ENCODE measurements around the gene RASGRF1. TPM values are rescaled to one million over a fixed set of nuclear protein-coding genes. Genes with fewer than 3 reads are reported as not detected.

The RASGRF1 gene
- total RNA-seq, 1 donor from 2014 or later, result not detected

DNA sequence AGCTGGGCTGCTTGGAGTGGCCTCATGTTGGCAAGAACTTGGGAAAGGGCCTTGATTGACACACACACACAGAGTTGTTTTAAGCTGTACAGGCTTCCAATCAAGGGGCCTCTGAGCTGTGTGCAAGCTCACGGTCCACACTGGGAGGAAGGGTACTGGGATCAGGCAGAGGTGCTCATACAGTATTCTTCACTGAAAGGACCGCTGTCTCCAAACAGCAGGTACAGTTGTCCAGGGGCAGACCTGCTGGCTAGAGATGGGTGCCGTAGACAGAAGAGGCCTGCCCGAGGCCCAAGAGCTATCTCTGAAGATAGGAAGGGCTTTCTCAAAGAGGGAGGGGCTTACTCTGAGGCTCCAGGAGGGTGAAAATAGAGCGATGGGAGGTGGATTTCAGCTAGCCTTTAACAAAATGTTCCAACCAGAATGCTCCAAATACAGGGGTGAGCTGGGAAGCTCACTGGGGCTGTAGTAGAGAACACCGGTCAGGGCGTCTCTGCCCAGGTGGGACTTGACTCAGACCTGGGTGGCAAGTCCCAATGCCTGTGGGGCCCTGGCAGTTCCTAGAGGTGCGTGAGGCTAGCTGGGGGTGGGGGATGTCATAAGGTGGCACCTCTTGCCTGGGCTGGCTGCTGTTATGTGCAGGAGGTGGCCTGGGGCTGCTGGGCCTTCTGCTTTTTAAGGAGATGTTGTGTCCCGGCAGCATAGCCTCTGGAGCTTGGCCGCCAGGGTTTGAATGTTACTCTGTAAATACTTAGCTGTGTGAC lies 42.7 kb downstream of the RASGRF1 start:
- DNase-seq (no peak), ATAC-seq (no peak)
- intact Hi-C loops (cut with micrococcal nuclease), result no loop called here

- intact Hi-C loops (cut with micrococcal nuclease), result no loop called here
- DNase-seq (no peak), ATAC-seq (no peak)
These were observed 43.7 kb downstream of the RASGRF1 start for GRCh38 chr15:79046691-79047404.

- ATAC-seq, result no peak
- intact Hi-C loops (cut with micrococcal nuclease), result no loop called here
- no peak for DNase-seq
These were observed 45.5 kb downstream of the RASGRF1 start for GRCh38 chr15:79045041-79045440.

DNA sequence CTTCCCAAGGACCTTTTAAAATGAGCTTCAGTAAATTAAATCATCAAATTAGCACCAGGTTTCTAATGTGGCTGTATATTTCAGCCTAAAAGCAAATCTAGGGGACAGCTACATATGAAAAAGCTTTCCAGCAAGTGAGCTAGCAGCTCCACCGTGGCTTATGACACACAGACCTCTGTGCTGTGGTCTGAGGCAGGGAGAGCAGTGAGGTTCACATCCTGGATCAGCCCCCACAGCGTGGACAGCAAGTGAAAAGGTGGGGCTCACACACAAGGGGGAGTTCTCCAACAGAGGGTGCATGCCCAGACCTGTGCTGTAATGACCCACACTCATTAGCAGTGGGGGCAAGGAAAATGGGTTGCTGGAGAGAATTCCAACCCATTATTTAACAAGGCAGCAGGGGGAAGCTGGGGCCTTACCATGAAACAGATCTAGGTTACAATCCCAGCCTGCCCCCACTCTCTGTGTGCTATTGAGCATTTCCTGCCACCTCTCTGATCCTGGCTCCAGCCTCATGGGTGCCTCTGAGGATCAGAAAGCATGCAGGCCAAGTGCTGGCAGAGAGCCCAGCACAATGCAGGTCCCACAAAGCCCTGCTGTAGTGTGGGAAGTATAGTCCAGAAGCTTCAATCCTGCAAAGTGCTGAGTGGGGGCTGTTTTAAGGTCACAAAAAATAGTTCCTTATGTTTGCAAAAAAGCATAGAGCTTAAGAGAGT lies 48.2 kb downstream of the RASGRF1 start:
- ATAC-seq, result no peak
- DNase-seq, result no peak
- intact Hi-C loops (cut with micrococcal nuclease), result no loop called here

DNA sequence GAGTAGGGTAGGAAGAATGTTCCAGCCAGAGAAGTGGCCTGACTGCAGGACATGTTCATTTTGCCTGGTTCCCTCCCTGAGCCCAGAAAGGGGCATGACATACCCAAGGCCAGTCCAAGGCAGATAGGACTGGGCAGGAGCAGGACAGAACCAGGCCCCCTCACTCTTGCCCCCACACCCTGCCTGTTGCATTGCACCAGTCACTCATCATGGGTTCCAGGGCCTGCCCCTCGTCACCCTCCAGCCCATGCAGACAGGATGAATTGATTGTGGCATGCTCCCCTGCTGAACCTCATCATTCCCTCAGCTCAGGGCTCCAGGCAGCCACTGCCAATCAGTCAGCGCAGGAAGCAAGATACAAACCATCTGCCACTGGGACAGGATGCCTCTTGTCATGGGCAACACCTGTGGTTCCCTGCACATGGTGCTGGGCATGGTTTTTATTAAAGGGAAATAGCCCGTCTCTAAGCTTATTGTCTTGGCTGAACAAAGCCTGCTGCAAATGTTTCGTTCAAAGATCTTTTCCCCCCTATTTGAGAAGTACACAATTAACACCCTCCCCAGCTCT lies 48.9 kb downstream of the RASGRF1 start:
- no peak for ATAC-seq
- intact Hi-C loops (cut with micrococcal nuclease), result no loop called here
- DNase-seq, result no peak

- ATAC-seq (no peak), DNase-seq (no peak)
- intact Hi-C loops (cut with micrococcal nuclease), result no loop called here
These were observed 52.7 kb downstream of the RASGRF1 start for GRCh38 chr15:79037848-79038247.

DNA sequence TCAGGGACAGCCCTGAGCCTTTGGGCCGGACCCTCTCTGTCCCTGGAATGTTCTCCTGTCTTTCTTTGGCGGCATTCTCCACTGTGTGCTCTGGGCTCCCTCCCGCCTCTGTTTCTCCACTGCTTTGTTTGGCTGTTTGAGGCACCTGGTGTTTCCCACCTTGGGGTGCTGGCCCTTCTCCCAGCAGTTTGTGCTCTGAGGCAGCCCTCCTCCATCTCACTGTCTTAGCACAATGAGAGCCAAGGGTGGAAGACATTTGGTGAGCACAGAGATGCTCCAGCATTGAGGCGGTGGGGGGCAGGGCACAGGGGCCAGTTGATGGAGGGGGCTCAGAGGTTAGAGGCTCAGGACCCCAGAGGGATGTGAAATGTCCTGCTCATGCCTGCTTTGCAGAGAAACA lies 54.3 kb downstream of the RASGRF1 start:
- DNase-seq (no peak), ATAC-seq (no peak)
- intact Hi-C loops (cut with micrococcal nuclease), result no loop called here

- no peak for ATAC-seq
- intact Hi-C loops (cut with micrococcal nuclease), result no loop called here
- DNase-seq, result no peak
These were observed 54.8 kb downstream of the RASGRF1 start for GRCh38 chr15:79035814-79036213.

- ATAC-seq (no peak), DNase-seq (no peak)
- intact Hi-C loops (cut with micrococcal nuclease), result no loop called here
These were observed 55.4 kb downstream of the RASGRF1 start for GRCh38 chr15:79035111-79035601.

GRCh38 chr15:79034284-79034683 lies 56.3 kb downstream of the RASGRF1 start:
- intact Hi-C loops (cut with micrococcal nuclease), result no loop called here
- ATAC-seq, result no peak
- no peak for DNase-seq

GRCh38 chr15:79032656-79033055 lies 57.9 kb downstream of the RASGRF1 start:
- peak; percentile 33 for DNase-seq
- ATAC-seq, result peak; percentile 26
- intact Hi-C loops (cut with micrococcal nuclease), result no loop called here

GRCh38 chr15:79031821-79032220 lies 58.8 kb downstream of the RASGRF1 start:
- no peak for ATAC-seq
- no peak for DNase-seq
- intact Hi-C loops (cut with micrococcal nuclease), result no loop called here

DNA sequence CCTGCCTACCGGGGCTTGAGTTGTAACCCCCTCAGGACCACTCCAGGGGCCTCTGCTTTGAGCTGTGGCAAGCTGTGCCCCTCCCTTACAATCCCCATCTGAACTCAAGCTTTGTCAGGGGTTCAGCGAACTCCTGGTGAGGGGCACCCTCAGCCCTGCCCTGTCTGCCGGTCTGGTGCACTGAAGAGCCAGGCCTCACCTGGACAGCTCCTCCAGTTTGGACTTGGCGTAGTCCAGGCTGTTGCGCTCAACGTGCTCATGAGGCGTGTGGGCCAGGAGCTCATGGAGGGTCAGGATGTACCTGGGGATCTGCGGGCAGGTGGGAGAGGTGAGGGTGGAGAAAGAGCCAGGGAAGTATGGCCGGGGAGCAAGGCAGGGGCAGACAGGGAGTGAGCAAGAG lies 59.4 kb downstream of the RASGRF1 start:
- no peak for DNase-seq
- intact Hi-C loops (cut with micrococcal nuclease), result no loop called here
- ATAC-seq, result no peak

GRCh38 chr15:79030470-79030869 lies 60.1 kb downstream of the RASGRF1 start:
- ATAC-seq (no peak), DNase-seq (no peak)
- intact Hi-C loops (cut with micrococcal nuclease), result no loop called here

GRCh38 chr15:79028411-79028964 lies 62.1 kb downstream of the RASGRF1 start:
- intact Hi-C loops (cut with micrococcal nuclease), result loop anchor here (2.0 kb wide), 1 partner anchor 156 kb away; no protein-coding TSS in a partner anchor
- DNase-seq, result no peak
- peak; percentile 37 for ATAC-seq

DNA sequence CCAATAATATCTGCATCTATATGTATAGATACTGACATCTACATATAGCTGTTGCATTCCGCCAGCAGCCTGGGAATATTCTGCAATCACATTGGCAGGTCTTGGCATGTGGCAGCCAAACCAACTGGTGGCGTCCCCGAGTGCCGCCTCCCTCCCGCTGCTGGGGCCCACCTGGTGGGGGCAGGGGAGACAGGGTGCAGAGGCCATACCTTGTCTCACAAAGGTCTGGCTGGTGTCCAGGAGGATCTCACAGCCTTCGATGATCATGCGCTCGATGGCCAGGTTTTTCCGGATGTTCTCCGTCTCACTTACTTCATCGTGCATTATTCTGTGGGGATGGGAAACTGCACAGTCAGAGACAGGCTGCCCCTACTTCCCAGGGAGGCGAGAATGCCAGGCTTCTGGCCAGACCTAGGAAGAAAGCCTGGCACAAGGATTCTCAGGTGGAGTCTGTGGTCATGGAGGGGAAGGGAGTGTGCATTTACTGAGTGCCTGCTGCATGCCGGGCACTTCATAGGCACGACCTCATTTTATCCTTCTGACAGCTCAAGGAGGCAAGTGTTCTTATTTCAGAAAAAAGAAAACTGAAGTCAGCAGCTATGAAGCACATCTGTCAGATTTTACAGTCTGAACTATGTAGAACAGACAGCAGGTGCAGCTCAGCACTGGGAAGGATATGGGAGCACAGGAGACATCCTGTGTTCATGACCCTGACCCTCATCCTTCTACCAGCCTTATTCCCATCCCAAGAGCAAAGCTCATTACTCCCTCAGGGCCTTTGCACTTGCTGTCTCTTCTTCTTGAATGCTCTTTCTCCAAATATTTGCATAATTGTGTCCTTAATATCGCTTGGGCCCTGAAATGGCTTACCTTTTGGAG lies 62.8 kb downstream of the RASGRF1 start:
- intact Hi-C loops (cut with micrococcal nuclease), result loop anchor here (2.0 kb wide), 1 partner anchor 157 kb away; no protein-coding TSS in a partner anchor
- ATAC-seq (no peak), DNase-seq (no peak)

GRCh38 chr15:79025802-79026201 lies 64.8 kb downstream of the RASGRF1 start:
- ATAC-seq, result no peak
- intact Hi-C loops (cut with micrococcal nuclease), result no loop called here
- DNase-seq, result no peak

DNA sequence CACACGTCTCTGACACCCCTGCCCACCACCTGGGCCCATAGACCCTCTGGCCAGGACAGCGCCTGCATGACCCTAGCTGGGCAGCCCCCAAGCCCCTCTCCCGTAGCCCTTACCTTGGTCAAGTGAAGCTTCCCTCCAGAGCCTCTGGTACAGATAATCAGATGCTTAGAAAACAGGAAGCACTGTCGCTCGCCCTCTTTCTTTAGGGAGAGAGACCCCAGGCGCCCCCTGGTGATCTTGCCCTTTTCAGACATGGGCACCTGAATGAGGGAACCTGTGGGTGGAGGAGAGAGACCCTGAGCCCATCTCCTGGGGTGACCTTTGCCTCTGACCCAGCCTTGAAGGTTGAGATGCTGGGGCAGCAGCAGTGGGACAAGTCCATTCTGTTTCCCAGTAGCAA lies 65.4 kb downstream of the RASGRF1 start:
- ATAC-seq (no peak), DNase-seq (peak; percentile 41)
- intact Hi-C loops (cut with micrococcal nuclease), result no loop called here

Measured in left ventricle myocardium superior (tissue), 1 donor.